ENCODE measurements around the gene KCTD6. TPM values are rescaled to one million over a fixed set of nuclear protein-coding genes. Genes with fewer than 3 reads are reported as not detected.

KCTD6 gene
- total RNA-seq, 1 experiment from 2014 or later = 12.0 TPM

DNA sequence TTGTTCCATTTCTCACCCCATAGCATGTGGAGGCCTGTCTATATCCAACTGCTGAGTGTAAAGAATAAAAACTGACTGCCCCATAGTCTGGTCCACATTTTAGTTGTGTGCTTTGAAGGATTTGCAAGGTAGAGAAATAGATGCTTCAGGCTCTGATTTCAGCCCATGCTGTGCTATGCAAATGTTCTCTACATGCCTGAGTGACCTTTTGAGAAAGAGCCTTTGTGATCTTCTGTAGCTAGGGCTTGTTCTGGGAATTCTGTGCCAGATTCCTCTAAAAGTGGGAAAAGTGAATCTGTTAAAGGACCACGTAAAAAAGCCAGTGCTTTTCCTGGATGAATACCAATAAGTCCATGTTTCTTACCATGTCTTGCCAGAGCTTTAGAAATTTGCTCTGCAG, 5.2 kb downstream of the KCTD6 start (continued):
- TF ChIP-seq, protein P1, sequence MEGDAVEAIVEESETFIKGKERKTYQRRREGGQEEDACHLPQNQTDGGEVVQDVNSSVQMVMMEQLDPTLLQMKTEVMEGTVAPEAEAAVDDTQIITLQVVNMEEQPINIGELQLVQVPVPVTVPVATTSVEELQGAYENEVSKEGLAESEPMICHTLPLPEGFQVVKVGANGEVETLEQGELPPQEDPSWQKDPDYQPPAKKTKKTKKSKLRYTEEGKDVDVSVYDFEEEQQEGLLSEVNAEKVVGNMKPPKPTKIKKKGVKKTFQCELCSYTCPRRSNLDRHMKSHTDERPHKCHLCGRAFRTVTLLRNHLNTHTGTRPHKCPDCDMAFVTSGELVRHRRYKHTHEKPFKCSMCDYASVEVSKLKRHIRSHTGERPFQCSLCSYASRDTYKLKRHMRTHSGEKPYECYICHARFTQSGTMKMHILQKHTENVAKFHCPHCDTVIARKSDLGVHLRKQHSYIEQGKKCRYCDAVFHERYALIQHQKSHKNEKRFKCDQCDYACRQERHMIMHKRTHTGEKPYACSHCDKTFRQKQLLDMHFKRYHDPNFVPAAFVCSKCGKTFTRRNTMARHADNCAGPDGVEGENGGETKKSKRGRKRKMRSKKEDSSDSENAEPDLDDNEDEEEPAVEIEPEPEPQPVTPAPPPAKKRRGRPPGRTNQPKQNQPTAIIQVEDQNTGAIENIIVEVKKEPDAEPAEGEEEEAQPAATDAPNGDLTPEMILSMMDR (IDR thresholded peaks at IDR 0.05 in 2 of 3, conservative IDR thresholded peaks at IDR 0.05 in 1 of 3; ENCODE audit: borderline replicate concordance in 1 of 3, insufficient read depth in 1 of 3, low read depth in 2 of 3, low read length in 2 of 3) = no peak
- TF ChIP-seq FOSL1 (IDR thresholded peaks at IDR 0.05; ENCODE audit: low read depth) (no peak), CBX3 (IDR thresholded peaks at IDR 0.05; ENCODE audit: low read depth) (no peak), ZNF274 (IDR thresholded peaks at IDR 0.05; ENCODE audit: low read depth, low read length) (no peak), YY1 (IDR thresholded peaks at IDR 0.05; ENCODE audit: extremely low read depth, insufficient replicate concordance, low read depth, low read length) (no peak), TCF7L2 (IDR thresholded peaks at IDR 0.05; ENCODE audit: borderline replicate concordance, extremely low read depth, insufficient read depth, insufficient read length) (no peak), CEBPB (IDR thresholded peaks at IDR 0.05; ENCODE audit: low read depth) (no peak)

DNA sequence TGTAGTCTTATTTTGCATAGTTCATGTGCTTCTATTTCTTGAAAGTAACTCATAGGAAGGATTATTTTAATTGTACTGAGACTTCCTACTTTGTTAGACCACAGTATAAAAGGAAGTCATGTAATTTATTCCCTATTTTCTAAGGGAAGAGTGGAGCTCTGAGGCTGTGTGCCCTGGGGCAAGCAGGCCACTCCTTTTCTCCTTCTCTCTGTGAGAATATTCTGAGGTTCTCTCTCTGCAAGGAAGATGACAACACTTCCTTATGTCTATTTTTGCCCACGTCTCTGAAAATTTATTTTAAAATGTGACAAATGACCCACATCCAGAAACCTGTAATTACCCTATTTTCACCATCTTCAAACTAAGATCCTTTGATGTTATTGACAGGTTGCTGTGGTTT, 11.0 kb downstream of the KCTD6 start:
- Histone ChIP-seq H2AFZ (ENCODE audit: low read depth, low read length, poor library complexity, severe bottlenecking) (no peak overlapping the region), H3K4me2 (ENCODE audit: low read length) (no peak overlapping the region), H3K27ac (ENCODE audit: low read depth, low read length) (no peak overlapping the region), H3K79me2 (ENCODE audit: insufficient read depth, low read length) (peaks cover 52% of the 10 kb centered on the region), H3K9me2 (ENCODE audit: insufficient read depth) (no peaks in the 10 kb centered on the region), H3K27me3 (ENCODE audit: insufficient read depth, low read length) (no peaks in the 10 kb centered on the region), H3K9me3 (ENCODE audit: control insufficient read depth in 1 of 2, insufficient read depth in 1 of 2, low read depth in 1 of 2, low read length in 2 of 2) (no peaks in the 10 kb centered on the region), H3K36me3 (ENCODE audit: control insufficient read depth in 1 of 2, insufficient read depth in 2 of 2, low read length in 2 of 2) (peaks cover 5 to 14% of the 10 kb centered on the region in 2 experiments; a peak in 1 of 4 replicates), H3K4me3 (replicated peaks in 1 of 2; ENCODE audit: low read depth in 1 of 2, low read length in 2 of 2) (no peak overlapping the region), H3K9ac (ENCODE audit: low read length) (no peak overlapping the region), H3K4me1 (ENCODE audit: control insufficient read depth in 1 of 2, insufficient read depth in 2 of 2, low read length in 2 of 2) (no peaks in the 10 kb centered on the region), H4K20me1 (ENCODE audit: insufficient read depth) (no peaks in the 10 kb centered on the region)
- RAD21 ChIA-PET (ENCODE audit: low non-redundant PET in 1 of 2, low total read pairs in 2 of 2, uncharacterized antibody in 2 of 2, unreplicated experiment in 2 of 2) = no interaction called here
- CTCF ChIA-PET = no interaction called here
- ATAC-seq = no peak
- no TSS peak for BruUV-seq (replicated peaks)
- intact Hi-C loops (cut with micrococcal nuclease) = no loop called here
- no peak for DNase-seq (ENCODE audit: low read depth, low spot score)
- POLR2A ChIA-PET = no interaction called here
- TF ChIP-seq POLR2AphosphoS5 (IDR thresholded peaks at IDR 0.05; ENCODE audit: low read depth, low read length) (no peak), ZNF274 (IDR thresholded peaks at IDR 0.05; ENCODE audit: low read depth, low read length) (no peak), POLR2A (IDR thresholded peaks at IDR 0.05; ENCODE audit: borderline replicate concordance, extremely low read depth, insufficient read depth, insufficient read length) (no peak), TCF7L2 (IDR thresholded peaks at IDR 0.05; ENCODE audit: borderline replicate concordance, extremely low read depth, insufficient read depth, insufficient read length) (no peak), ELF1 (IDR thresholded peaks at IDR 0.05; ENCODE audit: borderline replicate concordance, low read depth) (no peak), EZH2phosphoT487 (IDR thresholded peaks at IDR 0.05; ENCODE audit: borderline replicate concordance) (no peak), CBX3 (IDR thresholded peaks at IDR 0.05; ENCODE audit: low read depth) (no peak), SP1 (IDR thresholded peaks at IDR 0.05; ENCODE audit: low read depth) (no peak), YY1 (IDR thresholded peaks at IDR 0.05; ENCODE audit: extremely low read depth, insufficient replicate concordance, low read depth, low read length) (no peak), SRF (IDR thresholded peaks at IDR 0.05; ENCODE audit: low read depth) (no peak), EGR1 (IDR thresholded peaks at IDR 0.05; ENCODE audit: low read depth) (no peak), JUND (IDR thresholded peaks at IDR 0.05) (no peak), SIN3A (IDR thresholded peaks at IDR 0.05; ENCODE audit: low read depth) (no peak), FOSL1 (IDR thresholded peaks at IDR 0.05; ENCODE audit: low read depth) (no peak)
- TF ChIP-seq, protein P1 (IDR thresholded peaks at IDR 0.05 in 2 of 3, conservative IDR thresholded peaks at IDR 0.05 in 1 of 3; ENCODE audit: borderline replicate concordance in 1 of 3, insufficient read depth in 1 of 3, low read depth in 2 of 3, low read length in 2 of 3) = no peak
- TF ChIP-seq, protein P2, sequence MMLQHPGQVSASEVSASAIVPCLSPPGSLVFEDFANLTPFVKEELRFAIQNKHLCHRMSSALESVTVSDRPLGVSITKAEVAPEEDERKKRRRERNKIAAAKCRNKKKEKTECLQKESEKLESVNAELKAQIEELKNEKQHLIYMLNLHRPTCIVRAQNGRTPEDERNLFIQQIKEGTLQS (IDR thresholded peaks at IDR 0.05) = no peak
- TF ChIP-seq, protein P3, sequence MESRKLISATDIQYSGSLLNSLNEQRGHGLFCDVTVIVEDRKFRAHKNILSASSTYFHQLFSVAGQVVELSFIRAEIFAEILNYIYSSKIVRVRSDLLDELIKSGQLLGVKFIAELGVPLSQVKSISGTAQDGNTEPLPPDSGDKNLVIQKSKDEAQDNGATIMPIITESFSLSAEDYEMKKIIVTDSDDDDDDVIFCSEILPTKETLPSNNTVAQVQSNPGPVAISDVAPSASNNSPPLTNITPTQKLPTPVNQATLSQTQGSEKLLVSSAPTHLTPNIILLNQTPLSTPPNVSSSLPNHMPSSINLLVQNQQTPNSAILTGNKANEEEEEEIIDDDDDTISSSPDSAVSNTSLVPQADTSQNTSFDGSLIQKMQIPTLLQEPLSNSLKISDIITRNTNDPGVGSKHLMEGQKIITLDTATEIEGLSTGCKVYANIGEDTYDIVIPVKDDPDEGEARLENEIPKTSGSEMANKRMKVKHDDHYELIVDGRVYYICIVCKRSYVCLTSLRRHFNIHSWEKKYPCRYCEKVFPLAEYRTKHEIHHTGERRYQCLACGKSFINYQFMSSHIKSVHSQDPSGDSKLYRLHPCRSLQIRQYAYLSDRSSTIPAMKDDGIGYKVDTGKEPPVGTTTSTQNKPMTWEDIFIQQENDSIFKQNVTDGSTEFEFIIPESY (IDR thresholded peaks at IDR 0.05; ENCODE audit: extremely low read depth, insufficient replicate concordance, low read length) = no peak
- TF ChIP-seq, protein P4, sequence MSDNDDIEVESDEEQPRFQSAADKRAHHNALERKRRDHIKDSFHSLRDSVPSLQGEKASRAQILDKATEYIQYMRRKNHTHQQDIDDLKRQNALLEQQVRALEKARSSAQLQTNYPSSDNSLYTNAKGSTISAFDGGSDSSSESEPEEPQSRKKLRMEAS (IDR thresholded peaks at IDR 0.05) = no peak
